Measurements from ENCODE around the gene PNMA8C. TPM values are rescaled to one million over a fixed set of nuclear protein-coding genes. Genes with fewer than 3 reads are reported as not detected.

PNMA8C gene
- polyA plus RNA-seq, 2 of the 4 experiments (the other 2 are of a cell fraction): 0.01 TPM; not detected in 1

- Histone ChIP-seq H3K9me3 (no peaks in the 10 kb centered on the region), H3K4me1 (peaks cover 7% of the 10 kb centered on the region; the same call in 1 of the 3 replicates), H3K27ac (no peak overlapping the region), H3K4me3 (no peak overlapping the region), H3K4me2 (no peak overlapping the region)
- no peak for DNase-seq (ENCODE audit: low read depth in 1 of 2, low spot score in 1 of 2)
- CTCF ChIA-PET: interaction anchor here (0.5 to 17.0 kb wide), 6 partner anchors 15 to 765 kb away, joined by 3 to 358 read pairs (median 6); no protein-coding TSS in a partner anchor
- peak in 1 of 2 experiments; percentile 17; a peak in 1 of 6 replicates for ATAC-seq
- POLR2A ChIA-PET: no interaction called here
- no peak for FAIRE-seq
- no peak for TF ChIP-seq MAZ (IDR thresholded peaks at IDR 0.05; ENCODE audit: borderline replicate concordance, low read depth, low read length)
- TF ChIP-seq HDAC2 (IDR thresholded peaks at IDR 0.05): no peak
- no peak for TF ChIP-seq RAD21 (conservative IDR thresholded peaks at IDR 0.05 in 1 of 2, IDR thresholded peaks at IDR 0.05 in 1 of 2)
- no peak for TF ChIP-seq PBX3 (IDR thresholded peaks at IDR 0.05)
- no peak for TF ChIP-seq CHD4 (IDR thresholded peaks at IDR 0.05; ENCODE audit: borderline replicate concordance)
- TF ChIP-seq KDM5A (IDR thresholded peaks at IDR 0.05): no peak
- TF ChIP-seq EHF (CRISPR knock-in tag; IDR thresholded peaks at IDR 0.05): no peak
- TF ChIP-seq, protein P1, sequence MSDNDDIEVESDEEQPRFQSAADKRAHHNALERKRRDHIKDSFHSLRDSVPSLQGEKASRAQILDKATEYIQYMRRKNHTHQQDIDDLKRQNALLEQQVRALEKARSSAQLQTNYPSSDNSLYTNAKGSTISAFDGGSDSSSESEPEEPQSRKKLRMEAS (IDR thresholded peaks at IDR 0.05): no peak
- TF ChIP-seq JUNB (IDR thresholded peaks at IDR 0.05): no peak
- 84% methylated on average over 4 of the region's 4 CpGs for WGBS (ENCODE audit: missing lambda C conversion rate)
These were observed 43.9 kb upstream of the PNMA8C start for GRCh38 chr19:46472592-46472991.

DNA sequence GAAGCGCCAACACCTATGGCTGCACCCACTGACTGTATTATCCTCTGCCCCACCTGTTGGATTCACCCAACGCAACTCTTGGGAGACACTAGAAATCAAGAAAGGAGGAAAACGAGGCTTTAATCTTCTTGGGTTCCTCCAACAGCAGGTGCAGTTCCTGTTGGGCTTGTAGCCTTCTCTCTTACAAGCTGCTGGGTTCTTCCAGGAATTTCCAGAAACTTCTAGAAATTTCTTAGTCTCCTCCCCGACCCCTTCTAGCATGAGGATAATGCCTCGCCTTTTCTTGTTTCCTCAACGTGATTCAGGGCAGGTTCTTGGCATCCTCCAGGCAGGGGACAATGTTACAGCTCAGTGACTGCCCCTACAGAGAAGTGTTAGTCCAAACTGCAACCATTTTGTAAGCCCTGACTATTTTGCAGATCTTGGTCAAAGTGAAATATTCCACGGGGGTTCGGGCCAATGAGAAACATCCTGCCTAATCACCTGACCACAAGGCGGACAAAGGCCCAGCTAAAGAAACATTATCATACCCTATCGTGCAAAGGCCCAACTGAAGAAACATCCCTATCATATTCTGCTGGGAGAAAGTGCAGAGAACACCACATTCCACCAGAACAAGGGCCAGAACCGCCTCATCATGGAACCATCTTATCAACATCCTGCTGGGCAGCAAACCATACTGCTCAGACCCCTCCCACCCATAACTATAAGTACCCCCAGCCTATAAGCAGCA lies 43.2 kb upstream of the PNMA8C start:
- CTCF ChIA-PET: interaction anchor here (1.0 to 17.0 kb wide), 4 partner anchors 15 to 69 kb away, joined by 3 to 358 read pairs (median 4); no protein-coding TSS in a partner anchor
- no peaks in the 10 kb centered on the region for H3K9me3 ChIP-seq
- peaks cover 11% of the 10 kb centered on the region; the same call in 2 of the 3 replicates for H3K4me1 ChIP-seq
- FAIRE-seq: no peak
- TF ChIP-seq SREBF2 (IDR thresholded peaks at IDR 0.05): no peak
- TF ChIP-seq HEYL (CRISPR knock-in tag; IDR thresholded peaks at IDR 0.05): no peak
- no peak for TF ChIP-seq KDM1A (IDR thresholded peaks at IDR 0.05; ENCODE audit: low read depth)
- no peak for TF ChIP-seq HOXB13 (CRISPR knock-in tag; IDR thresholded peaks at IDR 0.05; ENCODE audit: low read depth)
- no peak for TF ChIP-seq PHF8 (IDR thresholded peaks at IDR 0.05; ENCODE audit: borderline replicate concordance, low read depth)
- TF ChIP-seq, protein P2, sequence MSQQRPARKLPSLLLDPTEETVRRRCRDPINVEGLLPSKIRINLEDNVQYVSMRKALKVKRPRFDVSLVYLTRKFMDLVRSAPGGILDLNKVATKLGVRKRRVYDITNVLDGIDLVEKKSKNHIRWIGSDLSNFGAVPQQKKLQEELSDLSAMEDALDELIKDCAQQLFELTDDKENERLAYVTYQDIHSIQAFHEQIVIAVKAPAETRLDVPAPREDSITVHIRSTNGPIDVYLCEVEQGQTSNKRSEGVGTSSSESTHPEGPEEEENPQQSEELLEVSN (IDR thresholded peaks at IDR 0.05; ENCODE audit: borderline replicate concordance, low read depth): no peak
- no peak for TF ChIP-seq NFE2L2 (conservative IDR thresholded peaks at IDR 0.05; ENCODE audit: low read length)
- TF ChIP-seq, protein P3, sequence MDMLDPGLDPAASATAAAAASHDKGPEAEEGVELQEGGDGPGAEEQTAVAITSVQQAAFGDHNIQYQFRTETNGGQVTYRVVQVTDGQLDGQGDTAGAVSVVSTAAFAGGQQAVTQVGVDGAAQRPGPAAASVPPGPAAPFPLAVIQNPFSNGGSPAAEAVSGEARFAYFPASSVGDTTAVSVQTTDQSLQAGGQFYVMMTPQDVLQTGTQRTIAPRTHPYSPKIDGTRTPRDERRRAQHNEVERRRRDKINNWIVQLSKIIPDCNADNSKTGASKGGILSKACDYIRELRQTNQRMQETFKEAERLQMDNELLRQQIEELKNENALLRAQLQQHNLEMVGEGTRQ (IDR thresholded peaks at IDR 0.05): no peak
- no peak for TF ChIP-seq BHLHE40 (IDR thresholded peaks at IDR 0.05; ENCODE audit: low read depth, low read length)
- TF ChIP-seq HOXA7 (CRISPR knock-in tag; IDR thresholded peaks at IDR 0.05): no peak
- no peak for TF ChIP-seq FOSB (CRISPR knock-in tag; IDR thresholded peaks at IDR 0.05)
- TF ChIP-seq EHMT2 (IDR thresholded peaks at IDR 0.05; ENCODE audit: low read depth): no peak
- no peak for TF ChIP-seq TP53 (CRISPR knock-in tag; IDR thresholded peaks at IDR 0.05)
- peak overlapping the region; percentile 76 to 88 for H3K27ac ChIP-seq
- 81% methylated on average over 11 of the region's 11 CpGs for WGBS (ENCODE audit: missing lambda C conversion rate)
- peak overlapping the region; percentile 55 for H3K4me3 ChIP-seq
- ATAC-seq: peak in 1 of 2 experiments; percentile 10; a peak in 2 of 6 replicates
- DNase-seq (ENCODE audit: low read depth in 1 of 2, low spot score in 1 of 2): no peak
- POLR2A ChIA-PET: no interaction called here
- peak overlapping the region; percentile 81 for H3K4me2 ChIP-seq
